Activated CD4-positive, alpha-beta T cell treated with anti-CD3 and anti-CD28 coated beads for 36 hours (primary cell): ENCODE results near the gene MYEOV. TPM values are rescaled to one million over a fixed set of nuclear protein-coding genes. Genes with fewer than 3 reads are reported as not detected.

Source experiments
- total RNA-seq, 2 experiments: library from RNA; stranded (reverse); gene quantifications; one replicate each; pipeline ENCODE4 v1.2.3, GENCODE V29; 2021

Gene MYEOV
- total RNA-seq, 2 experiments from 2014 or later = not detected

Other genes with a start within 250 kb of the MYEOV start
- gene TPCN2, start 245.2 kb upstream of the MYEOV start, total RNA-seq = 10 to 100 TPM in 1 of 2 experiments, 1 to 10 TPM in 1; 7.4 to 10.4 TPM
- gene SMIM38, start 138.2 kb upstream of the MYEOV start, total RNA-seq = under 1 TPM; 0.47 to 0.94 TPM
- gene LINC01488, start 187.5 kb downstream of the MYEOV start, total RNA-seq = not detected